Inflammatory macrophage treated with lipopolysaccharide for 4 hours (primary cell): ENCODE measurements around the gene QPCTL.
A peak's percentile ranks its signal among the peaks of the same experiment; 100 is the strongest.

Experiments used
- DNase-seq: peaks from one replicate; pipeline ENCODE4 v3.0.0-alpha.2; 2020

Gene QPCTL

DNA sequence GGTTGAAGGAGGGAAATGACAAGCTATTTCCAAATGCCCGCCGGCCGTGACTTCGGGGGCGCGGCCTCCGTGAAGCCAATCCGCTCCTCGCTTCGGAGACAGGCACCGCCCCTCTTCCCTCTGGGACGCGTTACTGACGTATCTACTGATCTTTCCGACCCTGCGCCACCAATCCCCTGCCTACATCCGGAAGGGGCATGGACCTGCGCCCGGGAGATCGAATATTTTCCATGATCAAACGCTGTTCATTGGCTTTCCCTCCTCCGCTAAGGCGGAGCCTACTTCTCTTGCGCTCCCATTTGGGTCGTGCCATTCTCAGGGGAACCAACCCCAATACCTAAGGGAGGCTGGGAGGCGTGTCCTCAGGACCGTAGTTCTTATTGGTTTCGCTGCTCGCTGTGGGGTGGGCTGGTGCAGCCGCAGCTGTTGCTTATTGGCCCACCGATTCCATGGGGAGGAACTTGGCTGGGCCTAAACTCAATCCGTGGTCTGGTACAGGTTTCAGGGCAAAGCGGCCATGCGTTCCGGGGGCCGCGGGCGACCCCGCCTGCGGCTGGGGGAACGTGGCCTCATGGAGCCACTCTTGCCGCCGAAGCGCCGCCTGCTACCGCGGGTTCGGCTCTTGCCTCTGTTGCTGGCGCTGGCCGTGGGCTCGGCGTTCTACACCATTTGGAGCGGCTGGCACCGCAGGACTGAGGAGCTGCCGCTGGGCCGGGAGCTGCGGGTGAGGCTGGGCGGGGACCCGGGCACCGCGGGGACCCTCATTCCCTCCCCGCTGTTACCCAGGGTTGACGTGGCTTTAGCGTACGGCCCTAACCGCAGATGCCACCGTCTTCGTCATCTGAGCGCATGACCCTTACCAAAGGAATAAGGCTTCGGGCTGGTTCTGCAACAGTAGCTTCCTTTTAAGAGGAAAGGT lies at the start of gene QPCTL:
QPCTL (plus strand) TSS at position 480 of the 919 bp plus-strand sequence; CDS start at position 518, 38 bp downstream.
- DNase-seq: peak; percentile 100

DNA sequence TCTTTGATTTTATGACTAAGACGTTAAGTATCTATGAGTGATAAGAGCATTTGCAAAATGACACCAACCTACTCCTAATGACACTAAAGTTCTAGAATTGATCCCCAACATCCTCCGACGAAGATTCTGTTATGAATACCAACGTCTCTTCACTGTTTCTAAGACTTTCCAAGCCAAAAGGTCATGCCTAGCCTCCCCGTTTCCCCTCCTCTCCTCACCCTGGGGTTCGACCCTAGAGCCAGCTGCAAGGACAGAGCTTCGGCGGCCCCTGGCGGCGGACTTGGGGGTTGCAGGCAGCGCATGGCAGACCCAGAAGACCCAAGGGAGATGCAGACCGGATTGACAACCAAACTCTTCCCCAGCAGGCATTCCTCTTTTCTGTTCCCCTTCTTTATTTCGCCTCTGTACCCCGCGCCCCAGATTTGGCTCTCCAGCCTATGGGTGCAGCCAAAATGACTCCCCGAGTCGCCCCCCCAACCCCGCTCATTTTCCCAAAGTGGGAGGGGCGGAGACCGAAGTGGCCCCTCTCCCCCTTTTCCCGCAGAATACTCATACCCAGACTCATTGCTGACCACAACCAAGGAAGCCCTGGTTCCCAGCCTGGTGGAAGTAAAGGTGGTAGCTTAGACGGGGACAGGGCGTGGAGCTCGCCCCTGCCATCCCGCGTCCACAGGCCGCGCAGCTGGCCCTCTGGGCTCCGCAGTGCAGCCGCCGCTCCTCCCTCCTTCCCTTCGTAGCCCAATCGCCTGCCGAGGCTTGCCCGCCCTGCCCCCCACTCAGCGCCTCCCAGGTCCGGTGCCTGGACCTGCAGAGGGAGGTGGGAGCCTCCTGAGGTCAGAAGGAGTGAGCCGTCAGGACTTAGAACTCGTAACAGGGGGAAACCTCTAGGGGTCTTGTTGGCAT lies 49.2 kb upstream of the QPCTL start:
- DNase-seq: peak; percentile 82

DNA sequence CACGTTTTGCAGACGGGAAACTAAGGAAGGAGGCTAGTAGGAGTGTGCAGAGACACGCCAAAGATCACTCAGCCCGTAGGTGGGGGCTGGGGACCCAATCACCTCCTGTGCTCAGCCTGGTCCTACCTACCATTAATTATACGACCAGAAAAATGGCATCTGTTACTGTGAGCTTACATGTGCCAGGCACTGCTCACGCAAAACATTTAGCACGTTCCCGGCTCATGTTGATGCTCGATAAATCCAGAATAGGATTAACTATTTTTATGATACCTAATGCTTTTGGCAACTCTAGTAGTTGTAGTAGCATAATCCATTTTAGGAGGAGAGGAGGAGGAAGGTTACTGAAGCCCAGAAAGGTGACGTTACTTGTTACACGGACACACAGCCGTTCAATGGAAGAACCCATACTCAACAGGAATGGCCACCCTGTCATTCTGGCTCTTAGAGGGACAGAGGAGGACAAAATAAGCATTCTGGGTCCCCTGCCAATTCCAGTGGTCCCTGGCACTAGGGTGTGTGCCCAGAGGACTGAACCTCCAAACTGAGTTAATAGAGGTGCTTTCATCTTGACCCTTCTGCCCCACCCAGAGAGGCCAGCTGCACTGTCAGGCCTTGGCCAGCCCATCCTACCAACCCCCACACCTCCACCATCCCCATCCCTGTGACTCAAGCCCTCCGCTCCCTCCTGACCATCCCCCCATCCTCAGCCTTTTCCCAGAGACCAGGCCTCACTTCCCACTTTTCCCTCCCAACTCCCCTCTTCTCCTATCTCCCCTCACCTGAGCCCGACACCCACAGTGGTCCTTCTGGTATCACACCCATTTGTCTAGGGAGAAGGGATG lies 48.3 kb upstream of the QPCTL start:
- no peak for DNase-seq

DNA sequence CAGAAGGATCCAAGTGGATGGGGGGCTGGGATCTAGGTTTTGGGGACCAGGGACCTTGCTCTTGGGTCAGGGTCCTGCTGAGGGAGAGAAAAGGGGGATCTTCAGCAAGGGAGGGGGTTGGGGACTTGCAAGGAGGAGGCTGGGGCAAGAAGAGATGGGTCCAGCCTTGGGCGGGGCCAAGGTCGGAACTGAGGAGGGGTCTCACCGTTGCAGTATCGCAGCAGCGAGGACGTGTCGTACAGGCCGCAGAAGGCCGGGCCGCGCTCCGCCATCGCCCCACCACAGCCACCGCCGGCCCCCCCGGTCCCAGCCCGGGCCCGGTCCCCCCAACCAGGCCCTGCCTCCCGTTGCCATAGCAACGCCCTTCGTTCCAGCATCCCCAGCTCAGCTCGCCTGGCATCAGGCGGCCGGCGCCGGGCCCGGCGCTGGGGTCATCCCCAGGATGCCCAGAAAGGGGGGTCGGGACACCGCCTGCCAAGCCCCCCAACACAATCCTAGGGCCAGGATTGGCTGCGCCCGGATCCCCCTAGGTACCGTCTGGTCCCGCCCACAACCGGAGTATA lies 47.3 kb upstream of the QPCTL start:
- DNase-seq: no peak

- peak; percentile 58 for DNase-seq
Observed at GRCh38 chr19:45645631-45646344, 46.7 kb upstream of the QPCTL start.

DNA sequence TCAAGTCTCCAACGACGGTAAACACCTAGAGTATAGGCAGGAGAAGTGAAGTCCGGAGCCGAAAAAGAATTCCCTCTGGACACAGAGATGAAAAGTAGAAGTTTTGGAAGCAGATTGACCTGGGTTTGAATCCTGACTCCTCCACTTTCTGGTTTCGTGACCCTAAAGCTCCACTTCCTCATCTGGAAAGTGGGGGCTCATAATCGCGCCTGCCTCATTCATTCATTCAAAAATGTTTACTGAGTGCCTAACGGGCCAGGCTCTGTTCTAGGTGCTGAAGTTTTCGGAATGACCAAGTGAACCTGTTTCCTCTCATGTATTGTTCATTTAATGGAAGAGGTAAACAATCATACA lies 46.1 kb upstream of the QPCTL start:
- DNase-seq: no peak

GRCh38 chr19:45650722-45651121 lies 41.7 kb upstream of the QPCTL start:
- no peak for DNase-seq

DNA sequence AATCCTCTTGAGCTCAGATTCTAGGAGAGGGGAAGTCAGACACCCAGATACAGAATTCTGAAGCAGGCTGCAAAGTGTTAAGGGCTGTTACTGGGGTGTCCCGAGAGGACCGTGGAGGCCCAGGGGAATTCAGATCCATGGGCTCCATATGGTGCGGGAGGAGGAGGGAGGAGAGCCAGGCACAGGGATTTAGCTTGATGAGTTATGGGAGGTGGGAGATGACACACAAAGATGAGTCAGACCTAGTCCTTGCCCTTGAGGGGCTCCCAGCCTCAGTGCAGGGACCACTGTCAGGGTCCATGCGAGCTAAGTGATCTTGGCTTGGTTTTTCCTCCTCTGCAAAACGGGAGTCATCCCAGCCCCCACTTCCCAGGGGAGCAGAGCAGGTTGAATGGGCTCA lies 38.8 kb upstream of the QPCTL start:
- no peak for DNase-seq

- DNase-seq: no peak
Observed at GRCh38 chr19:45655073-45655472, 37.4 kb upstream of the QPCTL start.

- DNase-seq: no peak
Observed at GRCh38 chr19:45657520-45658167, 34.8 kb upstream of the QPCTL start.

- no peak for DNase-seq
Observed at GRCh38 chr19:45659096-45659729, 33.3 kb upstream of the QPCTL start.

DNA sequence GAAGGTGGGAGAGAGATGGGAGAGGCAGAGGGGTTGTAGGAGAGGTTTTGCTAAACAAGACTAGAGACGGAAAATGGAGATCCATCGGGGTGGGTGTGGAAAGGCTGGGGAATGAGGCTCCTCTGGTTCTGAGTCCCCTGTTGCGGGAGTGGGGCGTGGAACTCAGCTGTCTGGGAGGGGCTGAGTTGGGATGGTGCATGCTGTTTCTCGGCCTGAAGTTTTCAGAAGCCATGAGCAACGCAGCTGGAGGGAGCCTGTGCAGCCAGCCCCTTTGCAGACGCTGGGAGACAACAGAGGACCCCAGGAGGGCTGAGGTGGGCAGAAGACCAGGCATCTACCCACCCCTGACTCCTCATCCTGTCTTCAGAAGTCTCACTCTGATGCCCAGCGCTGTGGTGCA lies 31.8 kb upstream of the QPCTL start:
- DNase-seq: no peak

DNA sequence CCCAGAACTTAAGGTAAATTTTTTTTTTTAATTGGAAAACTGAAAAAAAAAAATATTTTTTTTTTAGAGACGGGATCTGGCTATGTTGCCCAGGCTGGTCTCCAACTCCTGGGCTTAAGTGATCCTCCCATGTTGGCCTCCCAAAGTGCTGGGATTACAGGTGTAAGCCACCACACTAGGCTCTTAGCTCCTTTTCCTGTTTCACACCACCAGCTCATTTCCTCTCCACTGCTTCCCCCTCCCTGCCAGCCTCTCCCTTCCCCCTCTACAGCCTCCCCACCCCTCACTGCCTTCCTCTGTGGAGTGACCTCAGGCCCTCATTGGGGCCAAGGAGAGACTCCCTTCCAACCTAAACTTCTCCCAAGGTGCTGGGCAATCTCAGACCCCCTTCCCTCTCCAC lies 28.7 kb upstream of the QPCTL start:
- no peak for DNase-seq

GRCh38 chr19:45664575-45664974 lies 27.9 kb upstream of the QPCTL start:
- no peak for DNase-seq

- peak; percentile 90 for DNase-seq
Observed at GRCh38 chr19:45667620-45668341, 24.7 kb upstream of the QPCTL start, which contains the start of gene GIPR. TSS of gene GIPR (plus strand) at chr19:45668221. CDS start at chr19:45669521, 1,300 bp downstream.

GRCh38 chr19:45668342-45668871 lies 24.1 kb upstream of the QPCTL start:
- peak; percentile 7 for DNase-seq

- DNase-seq: peak; percentile 87
Observed at GRCh38 chr19:45670670-45671453, 21.6 kb upstream of the QPCTL start.

DNA sequence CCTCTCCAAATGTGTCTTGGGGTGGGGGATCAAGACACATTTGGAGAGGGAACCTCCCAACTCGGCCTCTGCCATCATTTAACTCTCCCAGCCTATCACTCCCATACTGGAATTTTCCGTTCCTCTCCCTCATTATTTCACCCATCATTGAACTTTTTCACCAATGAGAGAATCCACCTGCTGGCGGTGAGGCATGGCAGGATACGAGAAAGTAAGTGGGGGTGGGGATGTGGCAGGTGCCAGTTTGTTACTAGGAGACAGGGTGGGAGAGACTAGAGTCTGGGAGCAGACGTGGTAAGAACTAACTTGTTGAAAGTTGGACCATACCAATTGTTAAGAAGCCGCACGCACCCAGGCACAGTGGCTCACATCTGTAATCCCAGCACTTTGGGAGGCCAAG lies 17.5 kb upstream of the QPCTL start:
- no peak for DNase-seq

GRCh38 chr19:45676851-45677263 lies 15.6 kb upstream of the QPCTL start:
- no peak for DNase-seq
